GM12891 (cell line): ENCODE measurements around the gene CHRNB1.

Experiments used
- PAX5 ChIP-seq: IDR thresholded peaks from 2 replicates; pipeline ENCODE4 v1.6.1; 2011; ENCODE audit warnings: low read length, moderate library complexity, mild to moderate bottlenecking; ENCODE audit not compliant: insufficient read depth, severe bottlenecking
- POLR2A ChIP-seq: IDR thresholded peaks from 2 replicates; pipeline ENCODE4 v1.6.1; 2011; ENCODE audit warnings: low read depth, low read length, control low read depth
- POLR2AphosphoS5 ChIP-seq: IDR thresholded peaks from 2 replicates; pipeline ENCODE4 v1.6.1; 2011; ENCODE audit warnings: low read depth, low read length, control low read depth
- POU2F2 ChIP-seq: IDR thresholded peaks from 2 replicates; pipeline ENCODE4 v1.6.1; 2011; ENCODE audit warnings: low read depth, mild to moderate bottlenecking, control low read depth, low read length, moderate library complexity
- SPI1 ChIP-seq: IDR thresholded peaks from 2 replicates; pipeline ENCODE4 v1.6.1; 2011; ENCODE audit warnings: low read depth, low read length, control low read depth
- TAF1 ChIP-seq: IDR thresholded peaks from 2 replicates; pipeline ENCODE4 v1.6.1; 2011; ENCODE audit warnings: low read depth, low read length, control low read depth

- no peak for TF ChIP-seq POLR2AphosphoS5
- TF ChIP-seq TAF1, result no peak
- no peak for TF ChIP-seq POLR2A
- no peak for TF ChIP-seq POU2F2
- TF ChIP-seq SPI1, result no peak
- TF ChIP-seq PAX5, result no peak
Measured at GRCh38 chr17:7396147-7396546, 48.7 kb upstream of the CHRNB1 start.
